ENCODE data around the gene ST6GALNAC3.

GRCh38 chr1:76562292-76562691 is 487.7 kb downstream of the ST6GALNAC3 start:
- TF ChIP-seq RAD21 (IDR thresholded peaks at IDR 0.05; ENCODE audit: low read depth) (no peak), CTCF (IDR thresholded peaks at IDR 0.05 in 2 of 3, conservative IDR thresholded peaks at IDR 0.05 in 1 of 3; ENCODE audit: borderline replicate concordance in 1 of 3, insufficient read depth in 1 of 3, low read depth in 2 of 3, low read length in 2 of 3) (no peak), REST (IDR thresholded peaks at IDR 0.05; ENCODE audit: low read depth) (no peak), EZH2phosphoT487 (IDR thresholded peaks at IDR 0.05; ENCODE audit: borderline replicate concordance) (no peak), MAX (IDR thresholded peaks at IDR 0.05) (no peak), YY1 (IDR thresholded peaks at IDR 0.05; ENCODE audit: extremely low read depth, insufficient replicate concordance, low read depth, low read length) (no peak), POLR2A (IDR thresholded peaks at IDR 0.05; ENCODE audit: borderline replicate concordance, extremely low read depth, insufficient read depth, insufficient read length) (no peak), EZH2 (IDR thresholded peaks at IDR 0.05) (no peak), CEBPB (IDR thresholded peaks at IDR 0.05; ENCODE audit: low read depth) (no peak), POLR2AphosphoS5 (IDR thresholded peaks at IDR 0.05; ENCODE audit: low read depth, low read length) (no peak)

Measured in HCT116 (cell line).